Measurements from ENCODE around the gene ST3GAL5.

DNA sequence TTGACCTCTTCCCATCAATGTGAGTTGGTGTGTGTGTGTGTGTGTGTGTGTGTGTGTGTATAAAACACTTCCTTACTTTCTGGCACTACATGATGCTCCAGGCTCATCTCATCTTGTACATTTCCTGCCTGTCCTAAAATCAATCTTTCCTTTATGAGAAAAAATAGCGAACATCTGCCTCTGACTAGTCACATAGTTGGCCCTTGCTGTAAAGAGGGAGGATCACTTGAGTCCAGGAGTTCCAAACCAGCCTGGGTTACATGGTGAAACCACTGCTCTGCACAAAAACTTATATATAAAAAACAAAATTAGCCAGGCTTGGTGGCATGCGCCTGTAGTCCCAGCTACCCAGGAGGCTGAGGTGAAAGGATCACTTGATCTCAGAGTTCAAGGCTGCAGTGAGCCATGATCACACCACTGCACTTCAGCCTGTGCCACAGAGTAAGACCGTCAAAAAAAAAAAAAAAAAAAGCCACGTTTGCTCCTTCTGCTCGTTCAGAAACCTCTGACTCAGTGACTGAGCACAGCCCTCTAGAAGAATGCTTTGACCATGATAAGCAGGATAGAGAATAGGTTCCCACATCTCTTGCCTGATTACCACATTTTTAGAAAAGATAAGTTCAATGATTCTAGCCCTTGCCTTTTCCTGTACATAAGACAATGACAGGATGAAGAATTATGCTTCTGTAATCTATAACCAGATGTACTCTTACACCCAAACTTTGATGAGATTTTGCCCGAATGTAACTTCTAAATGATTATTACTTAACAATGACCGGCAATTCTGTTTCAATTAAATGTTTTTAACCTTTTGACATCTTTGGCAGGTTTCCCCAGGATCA is 45.2 kb upstream of the ST3GAL5 start:
- TF ChIP-seq YY1 (IDR thresholded peaks at IDR 0.05; ENCODE audit: insufficient read depth, insufficient read length) (no peak), ZNF274 (IDR thresholded peaks at IDR 0.05; ENCODE audit: low read depth, low read length) (no peak)
